DOHH2 (cell line): ENCODE results near the gene C16orf95.

Experiments
- EZH2phosphoT487 ChIP-seq: fragments of 200-600 bp; sonication (generic); IDR thresholded peaks from 2 replicates; pipeline ENCODE4 v1.6.1; 2017; ENCODE audit warnings: borderline replicate concordance, mild to moderate bottlenecking, antibody characterized with exemption, low read length, moderate library complexity, mixed read lengths
- TF ChIP-seq, protein P1 (sequence below): fragments of 200-600 bp; sonication (generic); IDR thresholded peaks from one replicate; pipeline ENCODE4 v1.5.1; 2014; ENCODE audit warnings: antibody characterized with exemption, mild to moderate bottlenecking, low read depth, low read length; ENCODE audit not compliant: poor library complexity, severe bottlenecking

- TF ChIP-seq, protein P1, sequence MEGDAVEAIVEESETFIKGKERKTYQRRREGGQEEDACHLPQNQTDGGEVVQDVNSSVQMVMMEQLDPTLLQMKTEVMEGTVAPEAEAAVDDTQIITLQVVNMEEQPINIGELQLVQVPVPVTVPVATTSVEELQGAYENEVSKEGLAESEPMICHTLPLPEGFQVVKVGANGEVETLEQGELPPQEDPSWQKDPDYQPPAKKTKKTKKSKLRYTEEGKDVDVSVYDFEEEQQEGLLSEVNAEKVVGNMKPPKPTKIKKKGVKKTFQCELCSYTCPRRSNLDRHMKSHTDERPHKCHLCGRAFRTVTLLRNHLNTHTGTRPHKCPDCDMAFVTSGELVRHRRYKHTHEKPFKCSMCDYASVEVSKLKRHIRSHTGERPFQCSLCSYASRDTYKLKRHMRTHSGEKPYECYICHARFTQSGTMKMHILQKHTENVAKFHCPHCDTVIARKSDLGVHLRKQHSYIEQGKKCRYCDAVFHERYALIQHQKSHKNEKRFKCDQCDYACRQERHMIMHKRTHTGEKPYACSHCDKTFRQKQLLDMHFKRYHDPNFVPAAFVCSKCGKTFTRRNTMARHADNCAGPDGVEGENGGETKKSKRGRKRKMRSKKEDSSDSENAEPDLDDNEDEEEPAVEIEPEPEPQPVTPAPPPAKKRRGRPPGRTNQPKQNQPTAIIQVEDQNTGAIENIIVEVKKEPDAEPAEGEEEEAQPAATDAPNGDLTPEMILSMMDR: no peak
- TF ChIP-seq EZH2phosphoT487: no peak
Measured at GRCh38 chr16:87363771-87364455, 46.7 kb upstream of the C16orf95 start.
